ENCODE results near the gene HPCAL1. TPM values are rescaled to one million over a fixed set of nuclear protein-coding genes. Genes with fewer than 3 reads are reported as not detected.
A peak's percentile ranks its signal among the peaks of the same experiment; 100 is the strongest.

Gene HPCAL1
- polyA plus RNA-seq, 3 donors = 82.1 to 99.5 (median 98.0) TPM

- Histone ChIP-seq H3K9ac (ENCODE audit: insufficient read depth, low read length, poor library complexity, severe bottlenecking) (no peak overlapping the region), H3K4me2 (replicated peaks; ENCODE audit: extremely low read depth, low read length, poor library complexity, severe bottlenecking) (no peak overlapping the region), H2AFZ (ENCODE audit: insufficient read depth, low read depth, low read length, poor library complexity, severe bottlenecking) (no peak overlapping the region), H3K79me2 (ENCODE audit: insufficient read depth, low read length) (peaks cover 98% of the 10 kb centered on the region), H4K20me1 (ENCODE audit: insufficient read depth, low read length) (peaks cover 99% of the 10 kb centered on the region), H3K27me3 (ENCODE audit: control insufficient read depth in 2 of 2, insufficient read depth in 2 of 2, low read length in 2 of 2) (no peaks in the 10 kb centered on the region), H3K4me1 (ENCODE audit: control insufficient read depth in 1 of 2, insufficient read depth in 2 of 2, low read length in 2 of 2) (peaks cover 11 to 21% of the 10 kb centered on the region in 2 donors), H3K27ac (ENCODE audit: low read depth in 1 of 2, low read length in 2 of 2) (no peak overlapping the region), H3K36me3 (replicated peaks in 1 of 2; ENCODE audit: control insufficient read depth in 1 of 2, insufficient read depth in 2 of 2, low read length in 2 of 2) (peaks cover 0 to 16% of the 10 kb centered on the region in 2 donors), H3K9me3 (replicated peaks in 1 of 2; ENCODE audit: control insufficient read depth in 1 of 2, insufficient read depth in 1 of 2, low read length in 2 of 2) (no peaks in the 10 kb centered on the region), H3K4me3 (replicated peaks in 1 of 3; ENCODE audit: low read depth in 2 of 3, low read length in 3 of 3) (no peak overlapping the region)
- WGBS (ENCODE audit: insufficient coverage) = 98% methylated on average over 4 of the region's 4 CpGs
- Mint-ChIP-seq H3K4me1 (peaks cover 41% of the 10 kb centered on the region), H3K27me3 (ENCODE audit: low read depth in 3 of 3) (peaks cover 0 to 3% (median 0%) of the 10 kb centered on the region in 3 donors), H3K27ac (peak overlapping the region in 1 of 7 donors; percentile 47), H3K4me3 (no peak overlapping the region), H3K36me3 (peaks cover 31 to 32% of the 10 kb centered on the region in 2 donors), H3K9me3 (peaks cover 0 to 3% (median 0%) of the 10 kb centered on the region in 7 donors)
- DNase-seq = no peak
- no peak for TF ChIP-seq CTCF (IDR thresholded peaks at IDR 0.05)
- intact Hi-C loops (cut with micrococcal nuclease) = no loop called here
Observed at GRCh38 chr2:10322481-10322880, 19.8 kb downstream of the HPCAL1 start.

- Histone ChIP-seq H3K27ac (ENCODE audit: low read depth in 1 of 2, low read length in 2 of 2) (no peak overlapping the region), H3K79me2 (ENCODE audit: insufficient read depth, low read length) (peaks cover 98% of the 10 kb centered on the region), H3K36me3 (replicated peaks in 1 of 2; ENCODE audit: control insufficient read depth in 1 of 2, insufficient read depth in 2 of 2, low read length in 2 of 2) (peaks cover 0 to 16% of the 10 kb centered on the region in 2 donors), H4K20me1 (ENCODE audit: insufficient read depth, low read length) (peaks cover 99% of the 10 kb centered on the region), H3K4me1 (ENCODE audit: control insufficient read depth in 1 of 2, insufficient read depth in 2 of 2, low read length in 2 of 2) (peaks cover 11 to 23% of the 10 kb centered on the region in 2 donors), H3K9ac (ENCODE audit: insufficient read depth, low read length, poor library complexity, severe bottlenecking) (no peak overlapping the region), H3K4me2 (replicated peaks; ENCODE audit: extremely low read depth, low read length, poor library complexity, severe bottlenecking) (no peak overlapping the region), H3K27me3 (ENCODE audit: control insufficient read depth in 2 of 2, insufficient read depth in 2 of 2, low read length in 2 of 2) (no peaks in the 10 kb centered on the region), H2AFZ (ENCODE audit: insufficient read depth, low read depth, low read length, poor library complexity, severe bottlenecking) (no peak overlapping the region), H3K9me3 (replicated peaks in 1 of 2; ENCODE audit: control insufficient read depth in 1 of 2, insufficient read depth in 1 of 2, low read length in 2 of 2) (no peaks in the 10 kb centered on the region), H3K4me3 (replicated peaks in 1 of 3; ENCODE audit: low read depth in 2 of 3, low read length in 3 of 3) (no peak overlapping the region)
- no peak for TF ChIP-seq CTCF (IDR thresholded peaks at IDR 0.05)
- H3K4me1 Mint-ChIP-seq = peaks cover 46% of the 10 kb centered on the region
- peaks cover 0 to 3% (median 0%) of the 10 kb centered on the region in 3 donors for H3K27me3 Mint-ChIP-seq (ENCODE audit: low read depth in 3 of 3)
- H3K9me3 Mint-ChIP-seq = peaks cover 0 to 3% (median 0%) of the 10 kb centered on the region in 7 donors
- intact Hi-C loops (cut with micrococcal nuclease) = no loop called here
- peaks cover 32 to 33% of the 10 kb centered on the region in 2 donors for H3K36me3 Mint-ChIP-seq
- no peak for DNase-seq
- H3K4me3 Mint-ChIP-seq = no peak overlapping the region
- peak overlapping the region in 1 of 7 donors; percentile 47 for H3K27ac Mint-ChIP-seq
- 92% methylated on average over 13 of the region's 13 CpGs for WGBS (ENCODE audit: insufficient coverage)
Observed at GRCh38 chr2:10322973-10323372, 20.3 kb downstream of the HPCAL1 start.
